B cell (primary cell): Measurements from ENCODE around the gene SYT2. TPM values are rescaled to one million over a fixed set of nuclear protein-coding genes. Genes with fewer than 3 reads are reported as not detected.
"Not testable (repeated sequence)": the region's sequence is repeated elsewhere in the genome, so short reads cannot be mapped to it uniquely, and the experiment has no call there.

ENCODE experiments used
- ATAC-seq: fragments of 200-7000 bp; cut with Tn5 transposase; one replicate; pipeline ENCODE4 v1.10.0; 2021; ENCODE audit warnings: low read depth, mild to moderate bottlenecking, moderate number of reproducible peaks, moderate library complexity
- CTCF ChIA-PET: fragments of 350-600 bp; sonication (Branson Sonifier 250); formaldehyde crosslinking; loops from one replicate; lab custom pipeline; 2021; ENCODE audit warnings: antibody characterized with exemption, inconsistent platforms; lab: Charles Lee
- POLR2A ChIA-PET: fragments of 350-600 bp; sonication (Branson Sonifier 250); formaldehyde crosslinking; loops from one replicate; lab custom pipeline; 2021; ENCODE audit warnings: antibody characterized with exemption; lab: Charles Lee
- DNase-seq: peaks from one replicate; pipeline ENCODE4 v3.0.0; 2013
- H2AFZ ChIP-seq: 2 replicates; pipeline ENCODE4 v1.6.1; 2012; ENCODE audit warnings: mild to moderate bottlenecking, low read depth, low read length; ENCODE audit not compliant: insufficient read depth, poor library complexity, severe bottlenecking
- H3K27ac ChIP-seq, 2 donors: 1 replicate in 1 of 2; 2 replicates in 1 of 2; pipeline ENCODE4 v1.5.1; 2012 to 2013; ENCODE audit warnings: low read length in 2 of 2, mild to moderate bottlenecking in 2 of 2, moderate library complexity in 1 of 2
- H3K27me3 ChIP-seq, 4 experiments: fragments of 200-600 bp in 1 of 4; sonication (generic) in 1 of 4; replicated peaks in 1 of 4; 1 replicate in 2 of 4; 2 replicates in 2 of 4; pipeline versions ENCODE4 v1.6.1 to v1.7.0; 2013 to 2016; ENCODE audit warnings: low read length in 3 of 4, mild to moderate bottlenecking in 2 of 4, mixed read lengths in 1 of 4, moderate library complexity in 1 of 4; ENCODE audit not compliant: insufficient read depth in 4 of 4, control insufficient read depth in 3 of 4; ENCODE audit errors: control extremely low read depth in 1 of 4
- H3K36me3 ChIP-seq, 2 experiments: replicated peaks in 1 of 2; 1 replicate in 1 of 2; 2 replicates in 1 of 2; pipeline versions ENCODE4 v1.6.1 to v1.7.1; 2013; ENCODE audit warnings: low read length in 1 of 2; ENCODE audit not compliant: insufficient read depth in 2 of 2, control insufficient read depth in 1 of 2; ENCODE audit errors: control extremely low read depth in 1 of 2, extremely low read depth in 1 of 2
- H3K4me1 ChIP-seq, 2 donors: fragments of 200-600 bp in 1 of 2; sonication (generic) in 1 of 2; 1 replicate in 1 of 2; 2 replicates in 1 of 2; pipeline versions ENCODE4 v1.5.1 to v1.6.1; 2013 to 2017; ENCODE audit warnings: low read length in 2 of 2; ENCODE audit not compliant: control insufficient read depth in 2 of 2, insufficient read depth in 2 of 2
- H3K4me2 ChIP-seq: replicated peaks from 2 replicates; pipeline ENCODE3; 2012; ENCODE audit warnings: mild to moderate bottlenecking, low read depth, low read length; ENCODE audit not compliant: poor library complexity, severe bottlenecking
- H3K4me3 ChIP-seq, 5 experiments: fragments of 200-600 bp in 1 of 5; sonication (generic) in 1 of 5; 1 replicate in 3 of 5; 2 replicates in 2 of 5; pipeline versions ENCODE4 v1.5.1 to v1.7.0; 2011 to 2016; ENCODE audit warnings: low read length in 4 of 5, mild to moderate bottlenecking in 4 of 5, low read depth in 2 of 5, control low read depth in 1 of 5, moderate library complexity in 1 of 5; ENCODE audit not compliant: insufficient read depth in 1 of 5; ENCODE audit errors: control extremely low read depth in 1 of 5, extremely low read depth in 1 of 5
- H3K79me2 ChIP-seq: fragments of 200-600 bp; sonication (generic); one replicate; pipeline ENCODE4 v1.6.0; 2016; ENCODE audit warnings: low read length; ENCODE audit not compliant: control insufficient read depth, insufficient read depth
- H3K9ac ChIP-seq: fragments of 200-600 bp; sonication (generic); 2 replicates; pipeline ENCODE4 v1.6.1; 2017; ENCODE audit warnings: mild to moderate bottlenecking, low read length, moderate library complexity
- H3K9me3 ChIP-seq, 3 donors: one replicate each; pipeline versions ENCODE4 v1.6.1 to v1.7.1; 2013; ENCODE audit warnings: low read length in 2 of 3; ENCODE audit not compliant: control insufficient read depth in 2 of 3, insufficient read depth in 1 of 3; ENCODE audit errors: control extremely low read depth in 1 of 3
- H4K20me1 ChIP-seq: 2 replicates; pipeline ENCODE4 v1.6.0; 2012; ENCODE audit warnings: mild to moderate bottlenecking, low read length; ENCODE audit not compliant: insufficient read depth, control insufficient read depth, poor library complexity, severe bottlenecking
- H3K27ac Mint-ChIP-seq: one replicate; pipeline ENCODE4 v1.8.0; 2021; ENCODE audit warnings: mixed read lengths
- H3K27me3 Mint-ChIP-seq: one replicate; pipeline ENCODE4 v1.8.0; 2021; ENCODE audit warnings: mixed read lengths
- H3K4me1 Mint-ChIP-seq: one replicate; pipeline ENCODE4 v1.8.0; 2021; ENCODE audit warnings: mixed read lengths
- H3K4me3 Mint-ChIP-seq: one replicate; pipeline ENCODE4 v1.8.0; 2021; ENCODE audit warnings: mixed read lengths
- H3K9me3 Mint-ChIP-seq: one replicate; pipeline ENCODE4 v1.8.0; 2022; ENCODE audit warnings: mixed read lengths; ENCODE audit not compliant: insufficient read depth
- CTCF ChIP-seq: fragments of 200-600 bp; IDR thresholded peaks from one replicate; pipeline ENCODE4 v1.8.0; 2022; ENCODE audit warnings: antibody characterized with exemption, mild to moderate bottlenecking
- EZH2 ChIP-seq: IDR thresholded peaks from 2 replicates; pipeline ENCODE4 v1.6.1; 2012; ENCODE audit warnings: borderline replicate concordance, low read depth, mild to moderate bottlenecking, moderate library complexity, low read length; ENCODE audit not compliant: insufficient read depth, poor library complexity, severe bottlenecking
- WGBS: methylation state at CpG from one replicate; pipeline ENCODE4 v1.1.5; 2013; ENCODE audit warnings: missing lambda C conversion rate; ENCODE audit not compliant: insufficient coverage; 5-methylcytosine and 5-hydroxymethylcytosine counted together
- intact Hi-C: fragments of 100-400 bp; cut with micrococcal nuclease; formaldehyde crosslinking; loops from one replicate; pipeline ENCODE4 v1.10.0; 2022
- polyA plus RNA-seq: library from polyadenylated mRNA; depleted of rRNA; stranded (reverse); fragments of >200 nt; gene quantifications from 2 replicates; pipeline ENCODE4 v1.2.3, GENCODE V29; 2012
- total RNA-seq, 2 donors: library from RNA; stranded (reverse); fragments of 120-200 nt in 1 of 2; gene quantifications; 1 replicate in 1 of 2; 2 replicates in 1 of 2; pipeline versions ENCODE4 v1.2.3 to v1.2.4, GENCODE V29; 2013 to 2022

SYT2 gene
- total and polyA plus RNA-seq, 2 donors (not counting 1 experiment from before 2014, with no cell fraction given): not detected

- H3K9ac ChIP-seq, H3K79me2 ChIP-seq, H3K4me3 Mint-ChIP-seq, H3K27ac Mint-ChIP-seq, H3K4me3 ChIP-seq, H3K27me3 ChIP-seq, POLR2A ChIA-PET, ATAC-seq, H2AFZ ChIP-seq, H3K36me3 ChIP-seq, H3K9me3 Mint-ChIP-seq, H3K27ac ChIP-seq, H3K4me2 ChIP-seq, DNase-seq, H3K9me3 ChIP-seq, H3K27me3 Mint-ChIP-seq, H4K20me1 ChIP-seq: not testable (repeated sequence)
- intact Hi-C loops: loop anchor here (5.0 kb wide), 1 partner anchor 35 kb away; no protein-coding TSS in a partner anchor
- H3K4me1 Mint-ChIP-seq: peaks cover 17% of the 10 kb centered on the region
- H3K4me1 ChIP-seq: peaks cover 8 to 14% of the 10 kb centered on the region in 2 donors
- CTCF ChIA-PET: interaction anchor here (1.4 kb wide), 1 partner anchor 9 kb away, joined by 6 read pairs; no protein-coding TSS in a partner anchor
These were observed 157.6 kb downstream of the SYT2 start for GRCh38 chr1:202552615-202553014.

GRCh38 chr1:202551683-202552082, 158.6 kb downstream of the SYT2 start:
- no peak overlapping the region for H2AFZ ChIP-seq
- H3K9me3 ChIP-seq: no peaks in the 10 kb centered on the region
- H3K36me3 ChIP-seq: no peaks in the 10 kb centered on the region
- H3K4me2 ChIP-seq: no peak overlapping the region
- H3K9ac ChIP-seq: no peak overlapping the region
- H3K27me3 Mint-ChIP-seq: no peaks in the 10 kb centered on the region
- ChIA-PET POLR2A (no interaction called here), CTCF (interaction anchor here (1.1 kb wide), 1 partner anchor 14 kb away, joined by 5 read pairs; no protein-coding TSS in a partner anchor)
- peaks cover 20% of the 10 kb centered on the region for H3K4me1 Mint-ChIP-seq
- no peak overlapping the region for H3K27ac ChIP-seq
- H3K27me3 ChIP-seq: no peaks in the 10 kb centered on the region
- DNase-seq (no peak), ATAC-seq (no peak)
- H3K27ac Mint-ChIP-seq: no peak overlapping the region
- no peaks in the 10 kb centered on the region for H3K9me3 Mint-ChIP-seq
- no peak overlapping the region for H3K4me3 ChIP-seq
- intact Hi-C loops: loop anchor here (5.0 kb wide), 1 partner anchor 34 kb away; no protein-coding TSS in a partner anchor
- H3K4me1 ChIP-seq: peaks cover 8 to 16% of the 10 kb centered on the region in 2 donors
- 83% methylated on average over 2 of the region's 3 CpGs for WGBS
- TF ChIP-seq EZH2 (no peak), CTCF (no peak)
- no peaks in the 10 kb centered on the region for H4K20me1 ChIP-seq
- H3K79me2 ChIP-seq: no peaks in the 10 kb centered on the region
- H3K4me3 Mint-ChIP-seq: no peak overlapping the region

GRCh38 chr1:202550088-202550487, 160.2 kb downstream of the SYT2 start:
- H3K4me1 Mint-ChIP-seq: peaks cover 28% of the 10 kb centered on the region
- H2AFZ ChIP-seq, ATAC-seq: not testable (repeated sequence)

More at GRCh38 chr1:202550088-202550487, 160.2 kb downstream of the SYT2 start:
- H3K4me2 ChIP-seq, H4K20me1 ChIP-seq, H3K9me3 ChIP-seq, H3K27ac ChIP-seq, H3K4me3 Mint-ChIP-seq, H3K9me3 Mint-ChIP-seq, DNase-seq, H3K27me3 ChIP-seq, CTCF ChIA-PET, H3K9ac ChIP-seq, H3K27me3 Mint-ChIP-seq, H3K79me2 ChIP-seq, POLR2A ChIA-PET, H3K27ac Mint-ChIP-seq, H3K36me3 ChIP-seq, H3K4me3 ChIP-seq: not testable (repeated sequence)
- intact Hi-C loops: loop anchor here (5.0 kb wide), 1 partner anchor 33 kb away; no protein-coding TSS in a partner anchor
- peaks cover 8 to 16% of the 10 kb centered on the region in 2 donors for H3K4me1 ChIP-seq
- WGBS: no CpG with 5 or more reads among the region's 1 CpG
